ENCODE measurements around the gene MICU2.

Gene MICU2

DNA sequence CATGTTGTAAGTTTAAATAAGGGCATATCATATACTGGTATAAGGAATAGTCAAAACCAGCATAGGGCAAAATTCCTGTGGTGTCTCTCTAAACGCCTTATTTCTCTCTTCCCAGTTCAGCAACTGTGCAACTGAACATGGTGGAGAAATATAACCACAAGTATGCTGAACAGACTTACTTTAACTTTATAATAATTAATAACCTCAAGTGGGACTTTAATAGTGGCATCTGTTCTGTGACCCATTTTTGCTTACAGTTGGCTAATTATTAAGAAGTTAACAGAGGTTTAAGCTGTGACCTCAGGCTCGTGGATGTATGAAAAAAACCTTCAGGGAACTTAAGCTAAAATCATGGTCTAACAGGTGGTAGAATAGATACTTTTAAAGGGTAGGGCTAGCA lies 54.3 kb downstream of the MICU2 start:
- DNase-seq = no peak
- intact Hi-C loops (cut with DNase I) = no loop called here

DNA sequence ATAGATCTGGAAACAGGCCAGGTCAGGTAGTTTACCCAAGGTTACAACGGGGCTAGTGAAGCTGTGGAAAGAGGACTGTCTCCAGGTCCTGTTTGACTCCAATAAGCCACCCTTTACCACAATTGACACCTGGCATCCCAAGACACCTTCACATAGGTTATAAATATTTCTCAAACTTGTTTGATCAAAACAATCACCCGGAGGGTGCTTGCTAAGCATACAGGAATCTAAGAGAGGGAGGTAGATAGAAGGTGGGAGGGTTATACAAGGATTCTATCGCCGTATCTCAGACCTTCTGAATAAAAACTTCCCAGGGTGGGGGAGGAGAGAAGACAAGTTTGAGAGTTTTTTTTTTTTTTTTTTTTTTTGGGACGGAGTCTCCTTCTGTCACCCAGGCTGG lies 55.4 kb downstream of the MICU2 start:
- no peak for DNase-seq
- intact Hi-C loops (cut with DNase I) = no loop called here

DNA sequence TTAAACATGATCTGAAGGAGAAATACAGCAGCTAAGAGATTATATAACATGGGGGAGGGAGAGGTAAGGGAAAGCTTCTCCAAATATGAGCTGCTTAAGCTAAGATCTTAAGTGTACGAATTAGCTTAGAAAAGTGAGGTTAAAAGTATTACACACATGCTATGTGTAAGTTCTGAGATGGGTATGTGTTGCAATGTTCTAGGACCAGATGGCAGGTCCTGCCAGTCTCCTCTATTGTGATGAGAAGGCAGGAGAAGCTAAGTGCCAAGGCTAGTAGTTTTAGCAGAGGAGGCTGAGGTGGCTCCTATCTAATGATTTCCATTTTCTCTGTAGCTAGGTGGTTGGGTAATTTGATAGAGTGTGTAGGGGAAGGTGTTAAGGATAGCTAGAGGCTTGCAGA lies 57.6 kb downstream of the MICU2 start:
- DNase-seq = peak in 1 of 10 donors; percentile 3
- intact Hi-C loops (cut with DNase I) = no loop called here

DNA sequence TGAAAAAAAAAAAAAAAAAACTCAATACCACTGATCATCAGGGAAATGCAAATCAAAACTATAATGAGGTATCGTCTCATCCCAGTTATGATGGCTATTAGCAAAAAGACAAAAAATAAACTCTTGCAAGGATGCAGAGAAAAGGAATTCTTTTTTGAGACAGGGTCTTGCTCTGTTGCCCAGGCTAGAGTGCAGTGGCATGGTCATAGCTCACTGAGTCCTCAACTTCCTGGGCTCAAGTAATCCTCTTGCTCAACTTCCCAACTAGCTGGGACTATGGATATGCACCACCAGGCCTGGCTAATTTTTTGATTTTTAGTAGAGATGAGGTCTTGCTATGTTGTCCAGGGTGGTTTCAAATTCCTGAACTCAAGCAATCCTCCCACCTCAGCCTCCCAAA lies 59.5 kb downstream of the MICU2 start:
- DNase-seq = no peak
- intact Hi-C loops (cut with DNase I) = no loop called here

DNA sequence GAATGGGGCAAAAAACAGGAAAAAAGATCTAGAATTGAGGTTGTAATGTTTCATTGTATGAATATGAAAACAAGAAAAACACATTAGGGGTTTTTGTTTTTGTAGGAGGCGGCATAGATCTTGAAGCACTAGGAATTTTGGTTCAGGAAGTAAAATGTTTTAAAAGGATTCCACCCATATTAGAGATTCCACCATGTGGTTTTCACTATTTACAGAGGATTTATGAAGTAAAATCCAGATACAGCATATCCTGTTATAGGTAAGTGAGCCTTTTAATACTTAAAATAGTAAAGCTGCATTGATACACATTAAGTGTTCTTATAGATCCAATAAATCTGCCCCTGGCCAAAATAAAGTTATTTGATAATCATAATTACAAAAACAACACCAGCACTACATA lies 61.4 kb downstream of the MICU2 start:
- intact Hi-C loops (cut with DNase I) = no loop called here
- no peak for DNase-seq

DNA sequence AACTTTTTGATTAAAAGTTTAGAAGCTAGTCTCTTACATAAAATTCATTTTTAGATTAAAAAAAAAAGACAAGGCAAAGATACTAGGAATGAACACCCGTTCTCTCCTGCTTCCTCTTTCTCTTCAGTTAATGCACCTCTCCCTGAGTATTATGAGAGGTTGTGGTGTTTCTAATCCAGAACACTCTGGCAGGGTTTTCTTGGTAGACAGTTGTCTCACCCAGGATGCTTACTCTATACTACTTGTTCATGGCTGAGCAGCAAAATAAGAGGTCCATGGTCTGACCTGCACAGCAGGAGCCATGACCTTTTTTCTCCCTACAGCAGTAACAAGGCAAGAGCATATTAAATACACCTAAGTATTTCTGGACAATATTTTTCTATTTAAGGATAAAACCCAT lies 62.0 kb downstream of the MICU2 start:
- intact Hi-C loops (cut with DNase I) = no loop called here
- DNase-seq = no peak

DNA sequence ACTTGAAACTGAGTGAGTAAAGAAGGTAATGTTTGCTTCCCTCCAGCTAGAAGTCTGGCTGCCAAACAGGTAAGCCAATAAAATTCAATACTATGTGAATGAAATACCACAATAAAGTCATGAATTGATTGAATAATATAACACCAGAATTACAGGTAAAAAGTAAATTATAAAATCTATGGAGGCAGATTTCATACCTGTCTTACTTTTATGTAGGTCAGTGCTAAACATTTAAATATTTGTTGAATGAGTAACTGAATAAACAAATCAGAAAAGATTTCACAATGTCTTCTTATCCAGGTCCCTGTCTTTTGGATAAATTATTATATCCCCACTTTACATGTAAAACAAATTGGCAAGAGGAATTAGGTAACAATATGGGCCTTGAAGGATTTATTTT lies 62.7 kb downstream of the MICU2 start:
- DNase-seq = no peak
- intact Hi-C loops (cut with DNase I) = no loop called here

DNA sequence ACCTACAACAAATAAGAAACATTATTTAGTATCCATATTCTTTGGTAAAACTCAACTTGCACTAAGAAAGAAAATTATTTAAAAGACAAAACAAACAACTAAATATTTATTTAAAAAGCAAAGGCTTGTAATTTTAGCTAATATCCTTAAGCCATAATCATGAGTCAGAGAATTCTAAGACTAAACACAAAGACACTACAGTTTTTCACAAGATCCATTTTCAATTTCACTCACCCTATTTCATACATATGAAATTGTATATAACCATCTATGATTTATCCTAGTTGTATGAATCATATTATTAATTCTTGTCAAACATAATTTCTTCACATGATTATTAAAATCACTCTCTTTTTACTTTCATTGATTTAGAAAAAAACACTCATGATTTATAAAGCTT lies 64.3 kb downstream of the MICU2 start:
- intact Hi-C loops (cut with DNase I) = no loop called here
- no peak for DNase-seq

DNA sequence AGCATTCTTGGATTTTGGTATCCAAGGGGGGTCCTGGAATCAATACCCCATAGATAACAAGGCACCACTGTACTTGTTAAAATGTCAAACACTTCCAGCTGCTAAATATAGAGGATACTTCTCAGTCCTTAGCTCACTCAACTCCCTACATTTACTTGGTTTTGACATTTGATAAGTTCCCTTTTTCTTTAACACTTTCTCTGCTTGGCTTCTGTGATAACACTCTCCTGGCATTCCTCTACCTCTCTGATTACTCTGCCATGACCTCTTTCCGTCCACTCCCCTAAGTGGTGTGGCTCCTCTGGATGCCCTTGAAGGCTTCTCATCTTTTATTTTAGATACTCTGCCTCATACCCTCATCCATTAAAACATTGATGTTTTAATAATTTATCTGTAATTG lies 65.2 kb downstream of the MICU2 start:
- DNase-seq = no peak
- intact Hi-C loops (cut with DNase I) = no loop called here

DNA sequence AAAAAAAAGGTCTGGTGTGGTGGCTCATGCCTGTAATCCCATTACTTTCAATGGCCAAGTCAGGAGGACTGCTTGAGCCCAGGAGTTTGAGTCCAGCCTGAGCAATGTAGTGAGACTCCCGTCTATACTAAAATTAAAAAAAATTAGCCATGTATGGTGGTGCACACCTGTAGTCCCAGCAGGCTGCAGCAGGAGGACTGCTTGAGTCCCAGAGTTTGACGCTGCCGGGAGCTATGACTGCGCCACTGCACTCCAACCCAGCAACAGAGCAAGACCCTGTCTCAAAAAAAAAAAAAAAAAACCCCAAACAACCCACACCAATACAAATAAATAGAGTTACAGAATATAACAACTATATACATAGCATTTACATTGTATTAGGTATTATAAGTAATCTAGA lies 65.7 kb downstream of the MICU2 start:
- intact Hi-C loops (cut with DNase I) = no loop called here
- no peak for DNase-seq

DNA sequence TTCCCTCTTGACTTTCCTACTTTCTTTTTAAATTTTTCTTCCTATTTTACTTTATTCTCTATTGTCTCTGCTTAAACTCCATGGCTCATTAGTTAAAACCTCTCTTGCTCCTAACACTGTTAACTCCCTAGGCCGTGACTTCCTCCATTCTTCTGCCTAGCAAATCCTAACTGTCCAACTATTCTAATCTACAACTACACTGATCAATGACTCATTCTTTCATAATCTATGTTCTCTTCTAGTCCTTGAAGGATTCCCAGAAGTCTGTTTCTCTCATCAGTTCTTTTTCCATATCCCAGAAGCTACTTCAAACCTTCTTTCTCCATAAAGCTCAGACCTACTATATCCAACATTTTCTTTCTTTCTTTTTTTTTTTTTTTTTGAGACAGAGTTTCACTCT lies 66.9 kb downstream of the MICU2 start:
- no peak for DNase-seq
- intact Hi-C loops (cut with DNase I) = no loop called here

DNA sequence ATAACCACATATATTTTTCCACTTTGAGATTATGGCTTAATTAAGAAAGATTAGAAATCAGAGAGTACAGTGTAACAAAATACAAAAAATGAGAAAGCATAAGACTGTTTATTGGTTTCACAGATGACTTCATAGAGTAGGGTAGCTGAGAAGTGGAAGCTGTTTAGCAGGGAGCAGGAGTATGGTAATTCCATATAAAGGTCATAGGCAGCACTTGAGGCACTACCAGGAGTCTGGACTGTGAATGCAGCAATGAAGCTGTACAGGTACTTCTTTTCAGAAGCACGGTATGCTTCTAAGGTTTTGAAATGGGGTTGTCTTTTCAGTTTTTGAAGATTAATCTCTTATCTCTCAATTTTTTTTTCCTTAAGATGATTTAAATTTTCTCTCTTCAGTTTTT lies 69.2 kb downstream of the MICU2 start:
- intact Hi-C loops (cut with DNase I) = no loop called here
- no peak for DNase-seq

DNA sequence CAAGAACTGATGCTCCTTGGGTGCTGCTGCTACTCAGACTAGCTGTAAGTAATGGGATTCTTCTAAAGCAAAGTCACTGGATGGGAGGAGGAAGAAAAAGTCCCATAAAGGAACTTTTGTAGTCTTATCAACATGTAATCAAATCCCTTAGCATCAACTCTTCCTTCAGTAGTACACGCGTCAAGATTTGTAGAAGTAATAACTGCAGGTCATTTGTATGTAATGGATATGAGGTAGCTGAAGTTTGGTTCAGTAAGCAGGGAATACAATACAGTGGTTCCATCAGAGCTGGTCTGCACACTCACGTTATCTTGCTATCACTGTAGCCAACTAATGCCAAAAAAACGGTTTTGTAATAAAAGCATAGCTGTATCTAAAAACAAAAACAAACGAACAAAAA lies 72.5 kb downstream of the MICU2 start:
- DNase-seq = no peak
- intact Hi-C loops (cut with DNase I) = no loop called here

DNA sequence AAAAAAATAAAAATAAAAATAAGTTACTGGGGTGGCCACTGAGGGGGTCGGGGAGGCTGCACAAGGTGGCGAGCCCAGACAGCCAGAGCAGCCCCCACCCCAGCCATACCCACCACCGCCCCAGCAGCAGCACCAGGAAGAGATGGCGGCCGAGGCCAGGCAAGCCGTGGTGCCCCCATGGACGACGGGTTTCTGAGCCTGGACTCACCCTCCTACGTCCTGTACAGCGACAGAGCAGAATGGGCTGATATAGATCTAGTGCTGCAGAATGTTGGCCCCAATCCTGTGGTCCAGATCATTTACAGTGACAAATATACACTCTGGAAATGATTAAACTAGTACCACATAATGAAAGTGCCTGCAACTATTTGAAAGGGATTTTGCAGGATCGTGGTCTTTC lies 73.3 kb downstream of the MICU2 start:
- peak in 2 of 10 donors; percentile 66 to 77 for DNase-seq
- intact Hi-C loops (cut with DNase I) = no loop called here

DNA sequence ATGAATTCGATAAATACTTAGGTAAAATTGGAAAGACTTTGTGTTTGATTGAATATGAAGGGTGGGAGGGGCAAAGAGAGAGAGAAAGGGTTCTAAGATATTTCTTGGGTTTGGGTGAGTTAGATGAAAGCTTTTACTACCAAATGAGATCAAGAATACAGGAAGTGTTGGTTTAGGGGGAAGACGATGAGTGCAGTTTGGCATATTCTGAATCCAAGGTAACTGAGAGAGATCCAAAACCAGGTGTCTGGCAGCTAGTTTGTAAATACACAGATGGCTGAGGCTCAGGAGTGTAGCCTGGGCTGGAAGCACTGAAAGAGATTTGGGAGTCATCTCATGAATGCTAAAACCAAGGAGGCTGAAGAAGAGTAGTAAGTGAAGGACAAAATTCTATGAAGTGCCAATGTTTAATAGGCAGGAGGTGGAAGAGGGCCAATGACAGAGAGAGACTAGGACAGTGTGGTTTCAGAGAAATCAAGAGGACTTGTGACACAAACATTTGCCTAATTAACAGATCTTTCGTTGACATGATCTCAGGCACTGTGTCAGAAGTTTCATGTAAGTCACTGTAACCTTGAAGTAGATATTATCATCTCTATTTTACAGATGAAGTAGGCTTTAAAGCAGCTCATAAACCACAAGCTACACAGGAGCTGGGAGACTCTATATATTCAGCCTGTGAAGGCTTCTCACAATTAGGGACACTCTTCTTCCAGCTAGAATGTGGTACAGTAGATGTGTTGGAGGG lies 74.7 kb downstream of the MICU2 start:
- intact Hi-C loops (cut with DNase I) = no loop called here
- no peak for DNase-seq

DNA sequence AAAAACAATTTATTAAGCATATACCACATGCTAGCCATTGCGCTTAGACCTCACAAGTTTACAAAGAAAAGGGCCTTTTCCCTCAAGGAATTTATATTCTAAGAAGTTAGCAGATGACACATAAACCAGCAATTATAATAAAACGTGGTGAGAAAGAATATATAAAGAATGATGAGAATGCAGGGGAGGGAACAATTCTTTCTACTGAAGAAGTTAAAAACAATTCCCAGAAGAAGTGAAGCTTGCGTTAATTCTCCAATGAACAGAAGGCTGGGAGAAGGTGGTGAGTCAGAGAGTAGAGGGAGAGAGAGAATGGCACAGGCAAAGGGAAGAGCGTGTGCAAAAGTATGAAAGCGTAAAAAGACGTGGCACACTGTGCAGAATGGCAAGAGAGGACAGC lies 75.4 kb downstream of the MICU2 start:
- no peak for DNase-seq
- intact Hi-C loops (cut with DNase I) = no loop called here

DNA sequence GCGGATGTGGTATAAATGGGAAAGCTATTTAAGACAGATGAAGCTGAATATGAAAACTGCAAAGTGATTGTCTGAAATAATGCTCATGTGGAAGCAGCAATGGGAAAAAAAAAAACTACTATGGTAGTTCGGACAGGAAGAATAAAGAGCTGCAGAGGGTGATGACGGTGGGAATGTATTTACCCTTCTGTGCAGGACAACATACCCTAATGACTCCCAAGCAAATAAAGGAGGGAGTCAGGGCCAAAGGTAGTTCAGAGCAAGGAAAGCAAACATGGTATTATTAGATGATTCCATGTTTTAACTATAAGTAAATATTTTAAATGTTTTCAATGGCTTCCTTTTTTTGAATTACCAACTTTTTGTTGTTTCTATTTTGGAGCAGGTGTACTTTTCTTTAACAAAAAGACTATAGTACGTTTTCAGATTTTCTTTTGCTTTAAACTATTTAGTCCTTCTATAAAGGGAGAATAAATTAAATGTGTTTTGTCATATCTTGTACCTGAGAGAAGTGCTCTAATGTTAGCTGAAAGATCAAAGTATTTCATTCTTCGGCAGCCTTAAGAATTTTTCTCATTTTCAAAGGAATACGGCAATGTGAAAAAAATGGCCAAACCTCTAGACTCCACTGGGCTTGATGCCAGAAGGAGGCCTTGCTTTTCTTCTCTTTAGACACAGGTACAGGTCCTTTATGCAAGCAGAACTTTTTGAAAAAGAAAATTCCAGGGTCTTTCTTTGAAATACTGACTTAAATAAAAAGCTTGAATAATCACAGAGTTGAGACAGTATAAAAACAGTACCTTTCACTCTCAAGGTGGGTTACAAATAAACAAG lies 77.0 kb downstream of the MICU2 start:
- intact Hi-C loops (cut with DNase I) = no loop called here
- DNase-seq = no peak

DNA sequence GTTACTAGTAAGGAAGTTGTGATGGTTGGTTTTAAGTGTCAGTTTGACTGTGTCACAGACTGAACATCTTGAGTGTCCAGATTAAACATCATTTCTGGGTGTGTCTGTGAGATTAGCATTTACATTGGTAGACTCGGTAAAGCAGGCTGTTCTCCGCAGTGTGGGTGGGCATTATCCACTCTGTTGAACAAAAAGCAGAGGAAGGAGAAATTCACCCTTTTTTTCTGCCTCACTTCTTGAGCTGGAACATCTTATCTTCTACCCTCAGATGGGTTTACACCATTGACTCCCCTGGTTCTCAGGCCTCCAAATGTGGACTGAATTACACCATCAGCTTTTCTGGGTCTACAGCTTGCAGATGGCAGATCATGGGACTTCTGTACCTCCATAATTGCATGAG lies 81.1 kb downstream of the MICU2 start:
- no peak for DNase-seq
- intact Hi-C loops (cut with DNase I) = no loop called here

DNA sequence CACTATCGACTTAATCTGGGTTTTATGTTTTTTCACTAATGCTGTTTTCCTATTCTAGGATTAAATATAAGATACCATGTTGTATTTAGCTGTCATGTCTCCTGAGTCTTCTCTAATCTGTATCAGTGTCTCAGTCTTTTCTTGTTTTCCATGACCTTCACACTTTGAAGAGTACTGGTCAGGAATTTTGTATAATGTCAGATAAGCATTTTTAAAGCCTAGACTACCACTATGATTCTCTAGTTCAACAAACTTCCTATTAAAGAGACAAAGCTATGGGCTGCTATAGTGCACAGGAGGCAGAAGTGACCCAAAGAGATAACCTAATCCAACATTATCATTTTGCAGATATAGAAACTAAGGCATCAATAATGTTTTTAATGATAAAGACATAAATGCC lies 81.8 kb downstream of the MICU2 start:
- no peak for DNase-seq
- intact Hi-C loops (cut with DNase I) = no loop called here

DNA sequence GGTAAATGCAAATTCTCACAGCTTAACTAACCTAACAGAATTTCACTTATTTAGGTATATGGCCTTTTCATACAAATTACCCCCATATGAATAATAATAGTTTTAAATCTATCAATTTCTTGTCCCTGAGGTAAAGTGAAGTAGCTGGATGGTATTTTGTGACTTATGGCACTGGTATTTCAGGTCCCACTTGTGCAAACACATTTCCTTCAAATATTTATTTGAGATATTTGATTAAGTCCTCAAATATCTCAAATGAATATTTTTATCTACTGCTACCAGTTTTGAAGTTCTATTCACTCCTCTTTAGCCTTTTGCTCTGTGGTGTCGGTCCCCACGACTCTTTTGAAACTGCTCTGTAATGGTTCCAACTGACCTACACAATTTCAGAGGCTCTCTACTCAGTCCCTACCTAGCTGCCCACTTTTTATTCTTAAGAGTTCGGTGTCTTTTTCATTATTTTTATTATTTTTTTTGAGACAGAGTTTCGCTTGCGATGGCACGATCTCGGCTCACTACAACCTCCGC lies 85.3 kb downstream of the MICU2 start:
- intact Hi-C loops (cut with DNase I) = no loop called here
- DNase-seq = no peak

DNA sequence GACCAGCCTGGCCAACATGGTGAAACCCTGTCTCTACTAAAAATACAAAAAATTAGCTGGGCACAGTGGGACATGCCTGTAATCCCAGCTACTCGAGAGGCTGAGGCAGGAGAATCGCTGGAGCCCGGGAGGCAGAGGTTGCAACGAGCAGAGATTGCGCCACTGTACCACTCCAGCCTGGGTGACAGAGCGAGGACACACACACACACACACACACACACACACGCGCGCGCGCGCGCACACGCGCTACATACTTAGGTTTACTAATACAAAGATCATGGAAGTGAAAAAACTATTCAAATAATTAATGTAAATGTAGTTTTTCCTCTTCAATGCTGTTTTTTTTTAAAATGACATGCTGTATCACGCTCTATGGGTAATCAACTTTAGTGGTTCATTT lies 86.4 kb downstream of the MICU2 start:
- intact Hi-C loops (cut with DNase I) = no loop called here
- no peak for DNase-seq

DNA sequence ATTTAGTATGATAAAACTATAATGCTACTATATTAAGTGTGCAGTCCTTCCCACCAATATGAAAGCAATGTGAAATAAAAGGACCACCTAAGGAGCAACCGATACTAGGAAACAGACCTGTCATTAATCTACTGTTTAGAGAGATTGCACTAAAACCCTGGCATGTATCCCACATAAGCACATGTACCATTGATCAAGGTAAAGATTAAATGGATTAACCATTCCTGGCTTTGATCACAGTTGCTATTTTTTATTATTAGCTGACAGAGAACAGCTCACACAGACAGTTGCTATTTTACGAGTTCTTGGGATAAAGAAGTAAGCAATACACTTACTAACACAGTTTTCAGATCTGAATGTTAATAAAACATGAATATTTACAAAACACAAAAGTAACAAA lies 87.2 kb downstream of the MICU2 start:
- intact Hi-C loops (cut with DNase I) = no loop called here
- no peak for DNase-seq
